ENCODE measurements around the gene PEAK1. TPM values are rescaled to one million over a fixed set of nuclear protein-coding genes. Genes with fewer than 3 reads are reported as not detected.

The PEAK1 gene
- total and polyA plus RNA-seq, 3 donors from 2014 or later: 33.2 to 130 (median 107) TPM

DNA sequence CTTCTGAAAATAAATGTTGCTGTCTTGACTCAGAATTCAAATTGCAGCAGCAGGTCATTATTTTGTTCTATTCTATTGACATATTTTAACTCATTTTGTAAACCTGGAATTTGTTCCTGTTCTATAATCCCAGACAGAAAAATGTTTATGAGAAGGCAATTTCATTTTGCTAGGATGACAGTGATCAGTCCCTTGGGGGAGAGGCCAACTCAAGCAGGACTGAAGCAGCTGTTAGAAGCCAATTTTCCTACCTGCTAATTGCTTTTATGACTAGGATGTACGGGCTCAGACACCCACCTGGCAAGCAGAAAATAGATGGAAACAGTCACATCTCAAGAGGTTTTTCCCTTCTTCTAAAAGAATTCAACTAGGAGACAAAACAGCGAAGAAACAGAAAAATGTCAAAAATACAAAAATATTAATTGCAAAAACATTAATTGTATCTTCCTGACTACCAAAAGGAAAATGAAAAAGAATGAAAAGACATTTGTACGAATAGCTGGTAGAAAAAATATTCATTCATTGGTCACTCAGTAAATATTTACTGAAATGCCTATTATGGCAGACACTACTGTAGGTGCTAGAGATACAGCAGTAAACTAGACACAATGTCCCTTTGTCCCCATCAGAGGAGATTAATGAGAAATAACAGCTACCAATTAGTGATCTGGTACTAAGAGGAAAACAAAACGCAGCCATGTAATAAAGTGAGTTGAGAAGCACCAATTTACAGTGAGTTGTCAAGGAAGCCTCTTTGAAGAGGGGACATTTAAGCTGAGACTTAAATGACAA is 73.5 kb downstream of the PEAK1 start:
- 88 to 96% methylated on average over 4 of the region's 4 CpGs for WGBS, 2 donors
- TF ChIP-seq CTCF (IDR thresholded peaks at IDR 0.05) (no peak), POLR2A (IDR thresholded peaks at IDR 0.05) (no peak)
- no peaks in the 10 kb centered on the region for H3K36me3 ChIP-seq (ENCODE audit: low read depth, missing control alignments)
- no peak overlapping the region for H3K4me3 ChIP-seq
- no peak overlapping the region for H3K27ac ChIP-seq
- H3K9me3 ChIP-seq: no peaks in the 10 kb centered on the region
- no peak for DNase-seq
- no peaks in the 10 kb centered on the region for H3K4me1 ChIP-seq
- intact Hi-C loops (cut with DNase I; ENCODE audit: low total_unique reads): no loop called here
- H3K27me3 ChIP-seq: no peaks in the 10 kb centered on the region

GRCh38 chr15:77342807-77343206 is 77.1 kb downstream of the PEAK1 start:
- H3K4me1 ChIP-seq: no peaks in the 10 kb centered on the region
- no peaks in the 10 kb centered on the region for H3K9me3 ChIP-seq
- no peak overlapping the region for H3K27ac ChIP-seq
- no peak for DNase-seq
- no peaks in the 10 kb centered on the region for H3K36me3 ChIP-seq (ENCODE audit: low read depth, missing control alignments)
- TF ChIP-seq CTCF (IDR thresholded peaks at IDR 0.05) (no peak), POLR2A (IDR thresholded peaks at IDR 0.05) (no peak)
- WGBS, 2 donors: 75 to 79% methylated on average over 3 of the region's 3 CpGs
- no peaks in the 10 kb centered on the region for H3K27me3 ChIP-seq
- intact Hi-C loops (cut with DNase I; ENCODE audit: low total_unique reads): no loop called here
- no peak overlapping the region for H3K4me3 ChIP-seq

- no peak for DNase-seq
- peaks cover under 1% of the 10 kb centered on the region for H3K4me1 ChIP-seq
- H3K27me3 ChIP-seq: no peaks in the 10 kb centered on the region
- H3K36me3 ChIP-seq (ENCODE audit: low read depth, missing control alignments): no peaks in the 10 kb centered on the region
- H3K4me3 ChIP-seq: no peak overlapping the region
- H3K27ac ChIP-seq: no peak overlapping the region
- TF ChIP-seq CTCF (IDR thresholded peaks at IDR 0.05) (no peak), POLR2A (IDR thresholded peaks at IDR 0.05) (no peak)
- 91 to 97% methylated on average over 3 of the region's 3 CpGs for WGBS, 2 donors
- no peaks in the 10 kb centered on the region for H3K9me3 ChIP-seq
- intact Hi-C loops (cut with DNase I; ENCODE audit: low total_unique reads): no loop called here
Observed at GRCh38 chr15:77340245-77340644, 79.7 kb downstream of the PEAK1 start.

GRCh38 chr15:77336006-77336405 is 83.9 kb downstream of the PEAK1 start:
- TF ChIP-seq CTCF (IDR thresholded peaks at IDR 0.05) (no peak), POLR2A (IDR thresholded peaks at IDR 0.05) (no peak)
- no peaks in the 10 kb centered on the region for H3K36me3 ChIP-seq (ENCODE audit: low read depth, missing control alignments)
- no peaks in the 10 kb centered on the region for H3K27me3 ChIP-seq
- WGBS, 2 donors: 89 to 93% methylated on average over 2 of the region's 2 CpGs
- H3K9me3 ChIP-seq: no peaks in the 10 kb centered on the region
- no peak overlapping the region for H3K27ac ChIP-seq
- intact Hi-C loops (cut with DNase I; ENCODE audit: low total_unique reads): no loop called here
- no peak for DNase-seq
- H3K4me3 ChIP-seq: no peak overlapping the region
- H3K4me1 ChIP-seq: peaks cover 5% of the 10 kb centered on the region

GRCh38 chr15:77335298-77335697 is 84.6 kb downstream of the PEAK1 start:
- Histone ChIP-seq H3K27me3 (no peaks in the 10 kb centered on the region), H3K36me3 (ENCODE audit: low read depth, missing control alignments) (no peaks in the 10 kb centered on the region), H3K4me1 (peaks cover 5% of the 10 kb centered on the region), H3K4me3 (no peak overlapping the region), H3K9me3 (no peaks in the 10 kb centered on the region), H3K27ac (no peak overlapping the region)
- intact Hi-C loops (cut with DNase I; ENCODE audit: low total_unique reads): no loop called here
- DNase-seq: peak; percentile 85
- TF ChIP-seq CTCF (IDR thresholded peaks at IDR 0.05) (no peak), POLR2A (IDR thresholded peaks at IDR 0.05) (no peak)
- WGBS, 2 donors: 67 to 72% methylated on average over 4 of the region's 4 CpGs
